H9 (cell line): ENCODE measurements around the gene MXI1. TPM values are rescaled to one million over a fixed set of nuclear protein-coding genes. Genes with fewer than 3 reads are reported as not detected.

Source experiments
- DNase-seq: peaks from one replicate; pipeline ENCODE4 v3.0.0-alpha.2; 2017
- H2AFZ ChIP-seq: one replicate; pipeline ENCODE4 v1.6.1; 2013; ENCODE audit warnings: mild to moderate bottlenecking, low read length, control low read depth, moderate library complexity
- H2AK5ac ChIP-seq: 2 replicates; pipeline ENCODE4 v1.6.1; 2013; ENCODE audit warnings: low read length, control low read depth, mixed read lengths; ENCODE audit not compliant: insufficient read length
- H2BK120ac ChIP-seq: one replicate; pipeline ENCODE4 v1.6.1; 2013; ENCODE audit warnings: low read depth, mild to moderate bottlenecking, low read length, control low read depth, inconsistent platforms; ENCODE audit not compliant: poor library complexity, severe bottlenecking
- H2BK12ac ChIP-seq: 2 replicates; pipeline ENCODE4 v1.6.1; 2013; ENCODE audit warnings: low read length, control low read depth, mixed read lengths, low read depth; ENCODE audit not compliant: insufficient read length
- H2BK15ac ChIP-seq: 2 replicates; pipeline ENCODE4 v1.6.1; 2013; ENCODE audit warnings: low read depth, low read length, control low read depth
- H2BK20ac ChIP-seq: one replicate; pipeline ENCODE4 v1.6.1; 2013; ENCODE audit warnings: low read depth, mild to moderate bottlenecking, low read length, control low read depth, inconsistent platforms; ENCODE audit not compliant: poor library complexity, severe bottlenecking
- H2BK5ac ChIP-seq: 2 replicates; pipeline ENCODE4 v1.6.1; 2013; ENCODE audit warnings: low read length, control low read depth, mixed read lengths; ENCODE audit not compliant: insufficient read length
- H3K14ac ChIP-seq: 2 replicates; pipeline ENCODE4 v1.6.1; 2013; ENCODE audit warnings: low read length, control low read depth; ENCODE audit not compliant: insufficient read depth
- H3K18ac ChIP-seq: 2 replicates; pipeline ENCODE4 v1.6.1; 2013; ENCODE audit warnings: low read depth, mild to moderate bottlenecking, mixed read lengths, low read length, control low read depth; ENCODE audit not compliant: insufficient read length
- H3K23ac ChIP-seq: 2 replicates; pipeline ENCODE4 v1.6.1; 2013; ENCODE audit warnings: low read length, control low read depth, mixed read lengths, low read depth; ENCODE audit not compliant: insufficient read length
- H3K23me2 ChIP-seq: 2 replicates; pipeline ENCODE4 v1.6.1; 2013; ENCODE audit warnings: low read depth, mild to moderate bottlenecking, mixed read lengths, low read length, control low read depth; ENCODE audit not compliant: insufficient read length, poor library complexity, severe bottlenecking
- H3K27ac ChIP-seq: 2 replicates; pipeline ENCODE4 v1.5.1; 2013; ENCODE audit warnings: low read length, control low read depth, mixed read lengths, low read depth; ENCODE audit not compliant: insufficient read length
- H3K27me3 ChIP-seq: 2 replicates; pipeline ENCODE4 v1.6.1; 2013; ENCODE audit warnings: low read length, control low read depth, inconsistent platforms; ENCODE audit not compliant: insufficient read depth
- H3K4ac ChIP-seq: 2 replicates; pipeline ENCODE4 v1.6.1; 2013; ENCODE audit warnings: low read depth, mild to moderate bottlenecking, control low read depth, inconsistent platforms, low read length, moderate library complexity
- H3K4me1 ChIP-seq: 2 replicates; pipeline ENCODE4 v1.6.1; 2013; ENCODE audit warnings: low read length, control low read depth, inconsistent platforms; ENCODE audit not compliant: insufficient read depth
- H3K4me2 ChIP-seq: 2 replicates; pipeline ENCODE4 v1.6.1; 2013; ENCODE audit warnings: low read length, control low read depth, mixed read lengths; ENCODE audit not compliant: insufficient read length, insufficient read depth
- H3K56ac ChIP-seq: 2 replicates; pipeline ENCODE4 v1.6.1; 2013; ENCODE audit warnings: low read depth, mild to moderate bottlenecking, mixed read lengths, low read length, control low read depth; ENCODE audit not compliant: insufficient read length
- H3K79me1 ChIP-seq: 2 replicates; pipeline ENCODE4 v1.6.1; 2013; ENCODE audit warnings: low read depth, mild to moderate bottlenecking, moderate library complexity, low read length, control low read depth, inconsistent platforms; ENCODE audit not compliant: insufficient read depth, poor library complexity, severe bottlenecking
- H3K79me2 ChIP-seq: 2 replicates; pipeline ENCODE4 v1.6.1; 2013; ENCODE audit warnings: low read length, control low read depth, inconsistent platforms; ENCODE audit not compliant: insufficient read depth
- H3K9ac ChIP-seq: 2 replicates; pipeline ENCODE4 v1.6.1; 2013; ENCODE audit warnings: low read length, control low read depth, mixed read lengths; ENCODE audit not compliant: insufficient read length; ENCODE audit errors: extremely low read depth
- H3K9me3 ChIP-seq: one replicate; pipeline ENCODE4 v1.6.1; 2013; ENCODE audit warnings: low read depth, low read length, inconsistent platforms; ENCODE audit not compliant: control insufficient read depth
- H3T11ph ChIP-seq: one replicate; pipeline ENCODE4 v1.6.1; 2013; ENCODE audit warnings: mild to moderate bottlenecking, low read length, control low read depth, inconsistent platforms
- H4K20me1 ChIP-seq: one replicate; pipeline ENCODE4 v1.6.1; 2013; ENCODE audit not compliant: control insufficient read depth, insufficient read length, insufficient read depth
- H4K5ac ChIP-seq: 2 replicates; pipeline ENCODE4 v1.6.1; 2013; ENCODE audit warnings: low read depth, mild to moderate bottlenecking, mixed read lengths, low read length, control low read depth; ENCODE audit not compliant: insufficient read length
- H4K8ac ChIP-seq: replicated peaks from 2 replicates; pipeline ENCODE4 v1.6.1; 2013; ENCODE audit warnings: low read length, control low read depth, mixed read lengths, low read depth; ENCODE audit not compliant: insufficient read length
- H4K91ac ChIP-seq: 2 replicates; pipeline ENCODE4 v1.6.1; 2013; ENCODE audit warnings: low read depth, mild to moderate bottlenecking, moderate library complexity, mixed read lengths, low read length, control low read depth; ENCODE audit not compliant: insufficient read length
- H3K27ac Mint-ChIP-seq, 3 experiments: 2 replicates in 2 of 3; 3 replicates in 1 of 3; pipeline ENCODE4 v1.8.0; 2020 to 2021; ENCODE audit warnings: mixed read lengths in 3 of 3, mild to moderate bottlenecking in 1 of 3, moderate library complexity in 1 of 3
- H3K27me3 Mint-ChIP-seq: 2 replicates; pipeline ENCODE4 v1.8.0; 2021; ENCODE audit warnings: low read depth, mild to moderate bottlenecking, moderate library complexity, mixed read lengths
- H3K36me3 Mint-ChIP-seq, 3 experiments: 2 replicates in 2 of 3; 3 replicates in 1 of 3; pipeline ENCODE4 v1.8.0; 2020 to 2021; ENCODE audit warnings: low read depth in 3 of 3, mixed read lengths in 3 of 3; ENCODE audit not compliant: insufficient read depth in 1 of 3
- H3K4me1 Mint-ChIP-seq, 2 experiments: 2 replicates each; pipeline ENCODE4 v1.8.0; 2020; ENCODE audit warnings: mixed read lengths in 2 of 2
- H3K4me3 Mint-ChIP-seq, 2 experiments: 2 replicates in 1 of 2; 3 replicates in 1 of 2; pipeline ENCODE4 v1.8.0; 2020 to 2021; ENCODE audit warnings: mild to moderate bottlenecking in 2 of 2, mixed read lengths in 2 of 2, moderate library complexity in 1 of 2
- H3K9me3 Mint-ChIP-seq, 2 experiments: 2 replicates in 1 of 2; 3 replicates in 1 of 2; pipeline ENCODE4 v1.8.0; 2020; ENCODE audit warnings: mild to moderate bottlenecking in 2 of 2, mixed read lengths in 2 of 2, moderate library complexity in 1 of 2
- CTCF ChIP-seq: fragments of 200-600 bp; sonication (generic); conservative IDR thresholded peaks from 3 replicates; pipeline ENCODE4 v1.8.0; 2021; ENCODE audit warnings: antibody characterized with exemption, mild to moderate bottlenecking
- WGBS: extraction: QIAGEN DNeasy Blood & Tissue Kit; methylation state at CpG from one replicate; pipeline ENCODE4 v1.1.7; 2013; ENCODE audit warnings: missing lambda C conversion rate, low lambda C conversion rate, mixed read lengths; ENCODE audit not compliant: insufficient read length; ENCODE audit errors: extremely low coverage; 5-methylcytosine and 5-hydroxymethylcytosine counted together
- total RNA-seq: library from RNA; stranded (reverse); gene quantifications from 2 replicates; pipeline ENCODE4 v1.2.1, GENCODE V29; 2021

Gene MXI1
- total RNA-seq, 1 experiment from 2014 or later: 5.6 TPM

GRCh38 chr10:110286841-110287240 lies 79.4 kb downstream of the MXI1 start:
- peaks cover 20 to 22% of the 10 kb centered on the region in 2 experiments for H3K4me1 Mint-ChIP-seq
- no peak overlapping the region for H3K4me2 ChIP-seq
- H3K27ac ChIP-seq: no peak overlapping the region
- H3K4ac ChIP-seq: no peak overlapping the region
- no peaks in the 10 kb centered on the region for H4K20me1 ChIP-seq
- H3K9ac ChIP-seq: no peak overlapping the region
- no peak overlapping the region for H4K8ac ChIP-seq
- H2AK5ac ChIP-seq: no peak overlapping the region
- H2AFZ ChIP-seq: no peak overlapping the region
- H3K56ac ChIP-seq: no peak overlapping the region
- H3K14ac ChIP-seq: no peak overlapping the region
- H3K4me3 Mint-ChIP-seq: no peak overlapping the region
- no peak overlapping the region for H2BK5ac ChIP-seq
- H3K9me3 ChIP-seq: no peaks in the 10 kb centered on the region
- H4K5ac ChIP-seq: no peak overlapping the region
- no peak for TF ChIP-seq CTCF
- H3K79me2 ChIP-seq: no peaks in the 10 kb centered on the region
- H3K27ac Mint-ChIP-seq: peak overlapping the region; percentile 14 to 87 (median 57); a peak in 6 of 7 replicates
- H3K79me1 ChIP-seq: no peaks in the 10 kb centered on the region
- no CpG with 5 or more reads among the region's 2 CpGs for WGBS
- H3K4me1 ChIP-seq: peaks cover 4% of the 10 kb centered on the region; the same call in 1 of the 2 replicates
- DNase-seq: no peak
- no peak overlapping the region for H2BK15ac ChIP-seq
- H4K91ac ChIP-seq: no peak overlapping the region
- H2BK12ac ChIP-seq: no peak overlapping the region
- H3K36me3 Mint-ChIP-seq: peaks cover 5 to 28% (median 18%) of the 10 kb centered on the region in 3 experiments; a peak in 5 of 7 replicates
- no peaks in the 10 kb centered on the region for H3K9me3 Mint-ChIP-seq
- no peak overlapping the region for H2BK20ac ChIP-seq
- no peak overlapping the region for H2BK120ac ChIP-seq
- H3K18ac ChIP-seq: no peak overlapping the region
- H3K23ac ChIP-seq: no peak overlapping the region
- H3K23me2 ChIP-seq: no peaks in the 10 kb centered on the region
- H3K27me3 Mint-ChIP-seq: no peaks in the 10 kb centered on the region
- no peak overlapping the region for H3T11ph ChIP-seq
- H3K27me3 ChIP-seq: no peaks in the 10 kb centered on the region
